CD4-positive, alpha-beta T cell (primary cell): ENCODE data around the gene E2F6. TPM values are rescaled to one million over a fixed set of nuclear protein-coding genes. Genes with fewer than 3 reads are reported as not detected.

Source experiments
- ATAC-seq: fragments of 200-7000 bp; cut with Tn5 transposase; one replicate; pipeline ENCODE4 v1.10.0; 2022; ENCODE audit warnings: mild to moderate bottlenecking; ENCODE audit not compliant: poor library complexity
- CTCF ChIA-PET: fragments of 350-600 bp; sonication (Branson Sonifier 250); formaldehyde crosslinking; loops from one replicate; lab custom pipeline; 2021; ENCODE audit warnings: antibody characterized with exemption, inconsistent platforms; lab: Charles Lee
- POLR2A ChIA-PET: fragments of 350-600 bp; sonication (Branson Sonifier 250); formaldehyde crosslinking; loops from one replicate; lab custom pipeline; 2021; ENCODE audit warnings: antibody characterized with exemption, inconsistent platforms; lab: Charles Lee
- DNase-seq, 14 experiments: peaks; one replicate each; pipeline ENCODE4 v3.0.0-alpha.2; 2013 to 2020; ENCODE audit warnings: mixed read lengths in 2 of 14
- H3K27ac ChIP-seq, 2 donors: one replicate each; pipeline versions ENCODE4 v1.5.1 to v1.7.0; 2013; ENCODE audit warnings: low read length in 2 of 2, low read depth in 1 of 2, mild to moderate bottlenecking in 1 of 2
- H3K27me3 ChIP-seq, 2 experiments: 1 replicate in 1 of 2; 2 replicates in 1 of 2; pipeline versions ENCODE4 v1.6.1 to v1.7.0; 2013; ENCODE audit warnings: low read length in 2 of 2, control low read depth in 1 of 2, mild to moderate bottlenecking in 1 of 2, moderate library complexity in 1 of 2; ENCODE audit not compliant: insufficient read depth in 2 of 2, control insufficient read depth in 1 of 2
- H3K36me3 ChIP-seq: one replicate; pipeline ENCODE4 v1.6.1; 2013; ENCODE audit warnings: low read length, control low read depth; ENCODE audit not compliant: insufficient read depth
- H3K4me1 ChIP-seq: one replicate; pipeline ENCODE4 v1.6.1; 2013; ENCODE audit warnings: low read length, control low read depth; ENCODE audit not compliant: insufficient read depth
- H3K4me3 ChIP-seq: one replicate; pipeline ENCODE4 v1.5.1; 2013; ENCODE audit warnings: mild to moderate bottlenecking, low read length, moderate library complexity
- H3K9me3 ChIP-seq, 2 experiments: 1 replicate in 1 of 2; 2 replicates in 1 of 2; pipeline versions ENCODE4 v1.6.1 to v1.7.0; 2013; ENCODE audit warnings: low read length in 2 of 2, mild to moderate bottlenecking in 2 of 2, control low read depth in 1 of 2, moderate library complexity in 1 of 2; ENCODE audit not compliant: control insufficient read depth in 1 of 2, insufficient read depth in 1 of 2
- H3K27ac Mint-ChIP-seq: one replicate; pipeline ENCODE4 v1.8.0; 2020; ENCODE audit warnings: mixed read lengths
- H3K27me3 Mint-ChIP-seq: one replicate; pipeline ENCODE4 v1.8.0; 2021; ENCODE audit warnings: mixed read lengths
- H3K36me3 Mint-ChIP-seq: one replicate; pipeline ENCODE4 v1.8.0; 2021; ENCODE audit warnings: low read depth, mixed read lengths
- H3K4me1 Mint-ChIP-seq: one replicate; pipeline ENCODE4 v1.8.0; 2021; ENCODE audit warnings: low read depth, mixed read lengths
- H3K4me3 Mint-ChIP-seq: one replicate; pipeline ENCODE4 v1.8.0; 2020; ENCODE audit warnings: mild to moderate bottlenecking, mixed read lengths
- H3K9me3 Mint-ChIP-seq: one replicate; pipeline ENCODE4 v1.8.0; 2020; ENCODE audit warnings: mixed read lengths
- intact Hi-C, 2 experiments: fragments of 100-400 bp; cut with DNase I in 1 of 2; cut with micrococcal nuclease in 1 of 2; formaldehyde crosslinking; loops; one replicate each; pipeline versions ENCODE4 v1.15.1 to v1.9.0; 2023 to 2025; cut with DNase I, micrococcal nuclease
- total RNA-seq, 174 experiments: library from RNA in 2 of 174; stranded (reverse) in 2 of 174; gene quantifications; one replicate each; pipeline ENCODE4 v1.2.3 and lab custom pipeline; 2021 to 2026
- TF ChIP-seq, protein P1 (sequence below): fragments of 200-600 bp; IDR thresholded peaks from one replicate; pipeline ENCODE4 v1.8.0; 2022; ENCODE audit warnings: antibody characterized with exemption, mild to moderate bottlenecking

Gene E2F6
- total RNA-seq, 2 experiments from 2014 or later, result 3.5 to 4.2 TPM

DNA sequence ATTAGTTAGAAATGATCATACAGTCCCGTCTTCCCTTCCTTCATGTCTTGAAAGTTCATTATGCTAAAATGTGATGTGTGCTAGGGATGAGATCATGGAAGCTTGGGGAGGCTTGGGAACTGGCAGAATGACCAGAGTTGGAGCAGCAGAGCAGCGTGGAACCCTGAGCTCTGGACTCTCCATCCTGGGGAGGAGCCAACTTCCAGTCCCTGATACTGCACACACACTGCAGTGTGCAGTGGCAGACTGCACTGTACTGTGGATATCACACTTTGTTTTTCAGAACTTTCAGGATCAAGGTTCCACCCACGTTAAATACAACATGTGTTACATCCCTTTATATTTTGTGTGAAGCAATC lies 40.6 kb upstream of the E2F6 start:
- ATAC-seq (no peak), DNase-seq (no peak)
- Mint-ChIP-seq H3K36me3 (no peaks in the 10 kb centered on the region), H3K9me3 (peaks cover 2% of the 10 kb centered on the region), H3K4me3 (no peak overlapping the region), H3K27me3 (peaks cover 39% of the 10 kb centered on the region), H3K27ac (no peak overlapping the region), H3K4me1 (no peaks in the 10 kb centered on the region)
- intact Hi-C loops, result no loop called here
- ChIA-PET CTCF (no interaction called here), POLR2A (no interaction called here)
- Histone ChIP-seq H3K9me3 (no peaks in the 10 kb centered on the region), H3K4me1 (no peaks in the 10 kb centered on the region), H3K36me3 (no peaks in the 10 kb centered on the region), H3K27ac (no peak overlapping the region), H3K27me3 (peaks cover 0 to 8% of the 10 kb centered on the region in 2 experiments), H3K4me3 (no peak overlapping the region)
- TF ChIP-seq, protein P1, sequence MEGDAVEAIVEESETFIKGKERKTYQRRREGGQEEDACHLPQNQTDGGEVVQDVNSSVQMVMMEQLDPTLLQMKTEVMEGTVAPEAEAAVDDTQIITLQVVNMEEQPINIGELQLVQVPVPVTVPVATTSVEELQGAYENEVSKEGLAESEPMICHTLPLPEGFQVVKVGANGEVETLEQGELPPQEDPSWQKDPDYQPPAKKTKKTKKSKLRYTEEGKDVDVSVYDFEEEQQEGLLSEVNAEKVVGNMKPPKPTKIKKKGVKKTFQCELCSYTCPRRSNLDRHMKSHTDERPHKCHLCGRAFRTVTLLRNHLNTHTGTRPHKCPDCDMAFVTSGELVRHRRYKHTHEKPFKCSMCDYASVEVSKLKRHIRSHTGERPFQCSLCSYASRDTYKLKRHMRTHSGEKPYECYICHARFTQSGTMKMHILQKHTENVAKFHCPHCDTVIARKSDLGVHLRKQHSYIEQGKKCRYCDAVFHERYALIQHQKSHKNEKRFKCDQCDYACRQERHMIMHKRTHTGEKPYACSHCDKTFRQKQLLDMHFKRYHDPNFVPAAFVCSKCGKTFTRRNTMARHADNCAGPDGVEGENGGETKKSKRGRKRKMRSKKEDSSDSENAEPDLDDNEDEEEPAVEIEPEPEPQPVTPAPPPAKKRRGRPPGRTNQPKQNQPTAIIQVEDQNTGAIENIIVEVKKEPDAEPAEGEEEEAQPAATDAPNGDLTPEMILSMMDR, result no peak

DNA sequence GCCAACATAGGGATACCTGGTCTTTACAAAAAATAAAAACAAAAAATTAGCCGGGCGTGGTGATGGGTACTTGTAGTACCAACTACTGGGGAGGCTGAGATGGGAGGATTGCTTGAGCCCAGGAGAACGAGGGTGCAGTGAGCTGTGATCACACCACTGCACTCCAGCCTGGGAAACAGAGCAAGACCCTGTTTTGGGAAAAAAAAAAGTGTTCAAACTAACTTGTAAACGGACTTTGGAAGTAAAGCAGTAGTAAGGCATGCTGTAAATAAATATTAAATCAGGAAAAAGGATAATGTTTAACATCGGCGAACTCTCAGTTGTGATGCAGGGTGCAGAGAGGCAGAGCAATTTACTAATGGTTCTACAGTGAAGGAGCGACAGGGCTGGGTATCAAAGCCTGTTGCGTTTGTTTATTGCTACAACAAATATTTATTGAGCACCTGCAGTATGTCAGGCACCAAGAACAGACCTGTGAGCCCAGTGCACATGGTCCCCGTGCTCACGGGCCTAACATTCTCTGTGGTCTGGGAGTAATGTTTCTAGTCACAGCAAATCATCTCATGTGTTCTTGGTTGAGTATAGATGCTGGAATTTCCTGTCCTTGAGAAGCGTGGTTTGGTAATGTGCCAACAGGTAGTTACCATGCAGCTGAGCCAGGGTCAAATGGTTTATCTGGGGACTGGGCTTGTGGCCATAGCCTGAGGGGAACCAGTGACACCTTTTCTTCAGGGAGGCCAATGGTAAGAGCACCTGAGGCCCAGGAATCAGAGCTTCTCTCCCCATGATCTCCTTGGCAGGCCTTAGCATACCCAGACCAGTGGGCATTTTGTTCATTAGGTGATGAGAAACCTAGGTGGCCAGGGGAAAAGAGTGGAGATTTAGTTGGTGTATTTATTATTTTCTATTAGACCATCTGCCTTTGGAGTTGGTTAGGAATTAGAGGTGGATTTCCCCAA lies 40.0 kb upstream of the E2F6 start:
- no peak overlapping the region for H3K27ac Mint-ChIP-seq
- peaks cover 2% of the 10 kb centered on the region for H3K9me3 Mint-ChIP-seq
- no peak overlapping the region for H3K4me3 Mint-ChIP-seq
- peaks cover under 1% of the 10 kb centered on the region for H3K4me1 Mint-ChIP-seq
- no peak for DNase-seq
- H3K9me3 ChIP-seq, result no peaks in the 10 kb centered on the region
- ATAC-seq, result no peak
- no peaks in the 10 kb centered on the region for H3K36me3 Mint-ChIP-seq
- TF ChIP-seq, protein P1, result no peak
- POLR2A ChIA-PET, result no interaction called here
- no peaks in the 10 kb centered on the region for H3K4me1 ChIP-seq
- H3K27me3 Mint-ChIP-seq, result peaks cover 37% of the 10 kb centered on the region
- CTCF ChIA-PET, result no interaction called here
- no peak overlapping the region for H3K4me3 ChIP-seq
- H3K27ac ChIP-seq, result no peak overlapping the region
- intact Hi-C loops, result no loop called here
- no peaks in the 10 kb centered on the region for H3K36me3 ChIP-seq
- peaks cover 0 to 8% of the 10 kb centered on the region in 2 experiments for H3K27me3 ChIP-seq

DNA sequence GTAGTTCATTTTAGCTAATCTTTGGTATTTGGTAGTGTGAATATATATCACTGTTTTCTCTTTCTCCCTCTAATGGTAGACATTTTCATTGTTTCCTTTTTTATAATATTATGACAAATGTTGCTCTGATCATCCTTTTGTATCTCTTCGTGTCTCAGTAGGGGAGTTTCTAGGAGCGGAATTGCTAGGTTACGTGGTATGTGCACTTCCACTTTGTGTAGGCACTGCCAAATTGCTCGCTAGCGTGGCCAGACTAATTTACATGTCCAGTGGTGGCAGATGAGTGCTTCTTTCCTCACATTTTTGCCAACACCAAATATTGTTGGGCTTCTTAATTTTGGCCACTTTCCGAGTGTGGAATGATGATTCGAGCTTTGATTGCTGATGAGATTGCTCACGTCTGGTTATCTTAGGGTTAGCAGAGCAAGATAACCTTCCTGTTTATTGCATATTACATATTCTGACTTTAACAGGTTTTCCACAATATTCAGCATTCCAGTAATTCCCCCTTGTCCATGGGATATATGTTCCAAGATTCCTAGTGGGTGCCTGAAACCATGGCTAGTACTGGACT lies 37.5 kb upstream of the E2F6 start:
- Mint-ChIP-seq H3K27ac (no peak overlapping the region), H3K4me3 (no peak overlapping the region)

More for the DNA sequence above, 37.5 kb upstream of the E2F6 start:
- Mint-ChIP-seq H3K4me1 (peaks cover 5% of the 10 kb centered on the region), H3K27me3 (peaks cover 43% of the 10 kb centered on the region), H3K9me3 (peaks cover 2% of the 10 kb centered on the region), H3K36me3 (no peaks in the 10 kb centered on the region)
- H3K9me3 ChIP-seq, result no peaks in the 10 kb centered on the region
- no peaks in the 10 kb centered on the region for H3K36me3 ChIP-seq
- TF ChIP-seq, protein P1, result no peak
- ChIA-PET CTCF (no interaction called here), POLR2A (no interaction called here)
- no peaks in the 10 kb centered on the region for H3K4me1 ChIP-seq
- no peak overlapping the region for H3K27ac ChIP-seq
- H3K27me3 ChIP-seq, result peaks cover 0 to 8% of the 10 kb centered on the region in 2 experiments
- intact Hi-C loops, result no loop called here
- DNase-seq (no peak), ATAC-seq (no peak)
- H3K4me3 ChIP-seq, result no peak overlapping the region
